K562 (cell line): ENCODE data around the gene VWA7. TPM values are rescaled to one million over a fixed set of nuclear protein-coding genes. Genes with fewer than 3 reads are reported as not detected.

ENCODE experiments used
- E2F4 ChIP-seq: sonication (generic); formaldehyde crosslinking; IDR thresholded peaks from 2 replicates; pipeline ENCODE4 v1.8.0; 2022; ENCODE audit warnings: mild to moderate bottlenecking, low read depth, missing genetic modification reagents
- GTF2F1 ChIP-seq: IDR thresholded peaks from 2 replicates; pipeline ENCODE4 v1.6.1; 2011; ENCODE audit warnings: low read depth, low read length, improper control_type of control experiment
- HOXB6 ChIP-seq: fragments of 250-450 bp; sonication (Bioruptor Pico); IDR thresholded peaks from 2 replicates; pipeline ENCODE4 v1.5.1; 2022; ENCODE audit warnings: mild to moderate bottlenecking, borderline replicate concordance
- LEF1 ChIP-seq: fragments of 450-650 bp; IDR thresholded peaks from 2 replicates; pipeline ENCODE4 v1.6.1; 2016; ENCODE audit warnings: mild to moderate bottlenecking
- MCM2 ChIP-seq: fragments of 450-650 bp; IDR thresholded peaks from 2 replicates; pipeline ENCODE4 v1.6.1; 2017; ENCODE audit warnings: low read depth, mild to moderate bottlenecking
- MEF2D ChIP-seq: conservative IDR thresholded peaks from 2 replicates; pipeline ENCODE4 v1.6.1; 2016; ENCODE audit warnings: low read depth, missing genetic modification characterization, missing compliant biosample characterization
- NONO ChIP-seq, 2 experiments: fragments of 200-400 bp in 1 of 2; fragments of 450-650 bp in 1 of 2; formaldehyde crosslinking in 1 of 2; IDR thresholded peaks; 2 replicates each; pipeline ENCODE4 v1.6.1; 2017; ENCODE audit warnings: low read depth in 2 of 2, mild to moderate bottlenecking in 2 of 2, moderate library complexity in 2 of 2, low read length in 1 of 2
- NR0B1 ChIP-seq: fragments of 450-650 bp; IDR thresholded peaks from one replicate; pipeline ENCODE4 v1.6.1; 2018; ENCODE audit warnings: mild to moderate bottlenecking, moderate library complexity; ENCODE audit not compliant: partially characterized antibody
- PHTF2 ChIP-seq: fragments of 250-450 bp; sonication (Bioruptor Pico); IDR thresholded peaks from 2 replicates; pipeline ENCODE4 v1.5.0; 2021; ENCODE audit warnings: mild to moderate bottlenecking
- POLR2AphosphoS5 ChIP-seq: IDR thresholded peaks from 2 replicates; pipeline ENCODE4 v1.6.1; 2011; ENCODE audit warnings: mild to moderate bottlenecking, low read depth, low read length, moderate library complexity; ENCODE audit not compliant: control insufficient read depth, insufficient read depth
- STAG1 ChIP-seq: sonication (generic); formaldehyde crosslinking; IDR thresholded peaks from 2 replicates; pipeline ENCODE4 v1.5.0; 2020; ENCODE audit warnings: missing genetic modification reagents, borderline replicate concordance
- SUPT5H ChIP-seq: fragments of 450-650 bp; IDR thresholded peaks from 2 replicates; pipeline ENCODE4 v1.6.1; 2016
- TSC22D4 ChIP-seq: fragments of 450-650 bp; IDR thresholded peaks from 2 replicates; pipeline ENCODE4 v1.6.1; 2016; ENCODE audit warnings: missing genetic modification characterization, missing biosample characterization, control low read depth
- XRCC4 ChIP-seq: IDR thresholded peaks from one replicate; pipeline ENCODE4 v1.6.1; 2011; ENCODE audit not compliant: insufficient read depth, insufficient read length; ENCODE audit errors: extremely low read depth
- XRCC5 ChIP-seq: fragments of 200-400 bp; formaldehyde crosslinking; IDR thresholded peaks from 2 replicates; pipeline ENCODE4 v1.6.1; 2017; ENCODE audit warnings: low read depth, mild to moderate bottlenecking, low read length
- YY1 ChIP-seq, 3 experiments: IDR thresholded peaks; 2 replicates each; pipeline ENCODE4 v1.6.1; 2011; ENCODE audit warnings: low read length in 2 of 3, mild to moderate bottlenecking in 2 of 3, moderate library complexity in 2 of 3, borderline replicate concordance in 1 of 3, control low read depth in 1 of 3, low read depth in 1 of 3; ENCODE audit not compliant: insufficient read depth in 3 of 3, insufficient replicate concordance in 2 of 3, control insufficient read depth in 1 of 3, insufficient read length in 1 of 3; ENCODE audit errors: extremely low read depth in 1 of 3
- ZBTB17 ChIP-seq: fragments of 450-650 bp; formaldehyde crosslinking; IDR thresholded peaks from 2 replicates; pipeline ENCODE4 v1.4.0; 2020; ENCODE audit warnings: mild to moderate bottlenecking
- ZNF146 ChIP-seq: IDR thresholded peaks from one replicate; pipeline ENCODE4 v1.6.1; 2018; ENCODE audit warnings: missing compliant biosample characterization; ENCODE audit not compliant: unreplicated experiment
- ZNF217 ChIP-seq: sonication (generic); formaldehyde crosslinking; IDR thresholded peaks from 2 replicates; pipeline ENCODE4 v1.8.0; 2022; ENCODE audit warnings: mild to moderate bottlenecking, missing genetic modification reagents
- ZNF23 ChIP-seq: fragments of 250-450 bp; sonication (Bioruptor Pico); IDR thresholded peaks from 2 replicates; pipeline ENCODE4 v1.4.0; 2020; ENCODE audit warnings: mild to moderate bottlenecking
- ZNF316 ChIP-seq: fragments of 450-650 bp; IDR thresholded peaks from 2 replicates; pipeline ENCODE4 v1.6.1; 2016
- ZNF586 ChIP-seq: fragments of 450-650 bp; formaldehyde crosslinking; conservative IDR thresholded peaks from 2 replicates; pipeline ENCODE4 v1.4.0; 2020; ENCODE audit warnings: mild to moderate bottlenecking, moderate library complexity
- ZNF76 ChIP-seq: fragments of 250-450 bp; sonication (Bioruptor Pico); IDR thresholded peaks from 2 replicates; pipeline ENCODE4 v1.4.0; 2020; ENCODE audit warnings: mild to moderate bottlenecking, moderate library complexity, borderline replicate concordance
- ZNF79 ChIP-seq: fragments of 250-450 bp; sonication (Bioruptor Pico); IDR thresholded peaks from 2 replicates; pipeline ENCODE4 v1.4.0; 2020; ENCODE audit warnings: low read depth, mild to moderate bottlenecking, moderate library complexity
- ZSCAN32 ChIP-seq: fragments of 450-650 bp; formaldehyde crosslinking; IDR thresholded peaks from 2 replicates; pipeline ENCODE4 v1.4.0; 2020; ENCODE audit warnings: mild to moderate bottlenecking, moderate library complexity
- polyA plus RNA-seq, 8 experiments: library from polyadenylated mRNA; depleted of rRNA in 4 of 8; stranded (reverse) in 5 of 8; unstranded in 3 of 8; fragments of >200 nt; fragmentation: Nextera tagmentation in 2 of 8; fragmentation: Illumina TruSeq in 1 of 8; extraction: Ambion mirVana in 2 of 8; extraction: Trizol in 1 of 8; gene quantifications; 2 replicates each; pipeline versions ENCODE4 v1.2.1 to v1.2.3, GENCODE V29; 2011 to 2014; ENCODE audit warnings: inconsistent platforms in 1 of 8, missing spikeins in 1 of 8
- total RNA-seq, 7 experiments: library from RNA; depleted of rRNA in 6 of 7; stranded (reverse); fragments of >200 nt in 6 of 7; fragmentation: Illumina TruSeq in 2 of 7; extraction: Trizol in 2 of 7; gene quantifications; 2 replicates each; pipeline versions ENCODE4 v1.2.1 to v1.2.3, GENCODE V29; 2011 to 2021; ENCODE audit warnings: low replicate concordance in 1 of 7
- TF ChIP-seq, protein P1 (sequence below): IDR thresholded peaks from 2 replicates; pipeline ENCODE4 v1.6.1; 2011; ENCODE audit not compliant: insufficient read length; ENCODE audit errors: extremely low read depth

VWA7 gene
- total and polyA plus RNA-seq, 9 of the 15 experiments (the other 6 are each of a cell fraction or from before 2014, with no cell fraction given), result 0.18 to 2.9 (median 0.95) TPM

GRCh38 chr6:31736021-31736767 lies 40.9 kb downstream of the VWA7 start, which contains the start of gene CLIC1 (continued):
- TF ChIP-seq MCM2 (no peak; the same call in 1 of the 2 replicates), NR0B1 (no peak), XRCC4 (no peak), ZSCAN32 (CRISPR knock-in tag) (no peak; the same call in 1 of the 2 replicates), XRCC5 (no peak; the same call in 1 of the 2 replicates), LEF1 (no peak), ZNF217 (CRISPR knock-in tag) (no peak; the same call in 1 of the 2 replicates), ZNF586 (CRISPR knock-in tag) (no peak), HOXB6 (CRISPR knock-in tag) (no peak), MEF2D (tag) (0 out of 2 replicates have a peak, but pooled peaks have one; percentile 19), ZNF23 (CRISPR knock-in tag) (peak; percentile 37; the same call in 1 of the 2 replicates), SUPT5H (peak; percentile 99), E2F4 (CRISPR knock-in tag) (peak; percentile 83), POLR2AphosphoS5 (no peak), YY1 (IDR thresholded peaks at IDR 0.05; ENCODE audit: borderline replicate concordance in 1 of 3, control insufficient read depth in 1 of 3, extremely low read depth in 1 of 3, insufficient read depth in 3 of 3, insufficient read length in 1 of 3, insufficient replicate concordance in 2 of 3, low read depth in 1 of 3, low read length in 2 of 3) (peak in 1 of 3 experiments; percentile 75), NONO (IDR thresholded peaks at IDR 0.05; ENCODE audit: low read depth in 2 of 2, low read length in 1 of 2) (no peak), PHTF2 (no peak), ZNF76 (0 out of 2 replicates have a peak, but pooled peaks have one; percentile 26), GTF2F1 (peak; percentile 82; the same call in 1 of the 2 replicates), STAG1 (CRISPR knock-in tag) (no peak), ZNF316 (peak; percentile 90), TSC22D4 (tag) (no peak), ZBTB17 (CRISPR knock-in tag) (peak; percentile 78; the same call in 1 of the 2 replicates), ZNF79 (peak; percentile 62; the same call in 1 of the 2 replicates), ZNF146 (CRISPR knock-in tag) (no peak)
- TF ChIP-seq, protein P1, sequence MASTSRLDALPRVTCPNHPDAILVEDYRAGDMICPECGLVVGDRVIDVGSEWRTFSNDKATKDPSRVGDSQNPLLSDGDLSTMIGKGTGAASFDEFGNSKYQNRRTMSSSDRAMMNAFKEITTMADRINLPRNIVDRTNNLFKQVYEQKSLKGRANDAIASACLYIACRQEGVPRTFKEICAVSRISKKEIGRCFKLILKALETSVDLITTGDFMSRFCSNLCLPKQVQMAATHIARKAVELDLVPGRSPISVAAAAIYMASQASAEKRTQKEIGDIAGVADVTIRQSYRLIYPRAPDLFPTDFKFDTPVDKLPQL, result no peak
